B cell (primary cell): ENCODE data around the gene MEF2B. TPM values are rescaled to one million over a fixed set of nuclear protein-coding genes. Genes with fewer than 3 reads are reported as not detected.

ENCODE experiments used
- ATAC-seq: fragments of 200-7000 bp; cut with Tn5 transposase; one replicate; pipeline ENCODE4 v1.10.0; 2021; ENCODE audit warnings: low read depth, mild to moderate bottlenecking, moderate number of reproducible peaks, moderate library complexity
- CTCF ChIA-PET: fragments of 350-600 bp; sonication (Branson Sonifier 250); formaldehyde crosslinking; loops from one replicate; lab custom pipeline; 2021; ENCODE audit warnings: antibody characterized with exemption, inconsistent platforms; lab: Charles Lee
- POLR2A ChIA-PET: fragments of 350-600 bp; sonication (Branson Sonifier 250); formaldehyde crosslinking; loops from one replicate; lab custom pipeline; 2021; ENCODE audit warnings: antibody characterized with exemption; lab: Charles Lee
- DNase-seq: peaks from one replicate; pipeline ENCODE4 v3.0.0; 2013
- H2AFZ ChIP-seq: 2 replicates; pipeline ENCODE4 v1.6.1; 2012; ENCODE audit warnings: mild to moderate bottlenecking, low read depth, low read length; ENCODE audit not compliant: insufficient read depth, poor library complexity, severe bottlenecking
- H3K27ac ChIP-seq, 2 donors: 1 replicate in 1 of 2; 2 replicates in 1 of 2; pipeline ENCODE4 v1.5.1; 2012 to 2013; ENCODE audit warnings: low read length in 2 of 2, mild to moderate bottlenecking in 2 of 2, moderate library complexity in 1 of 2
- H3K27me3 ChIP-seq, 4 experiments: fragments of 200-600 bp in 1 of 4; sonication (generic) in 1 of 4; replicated peaks in 1 of 4; 1 replicate in 2 of 4; 2 replicates in 2 of 4; pipeline versions ENCODE4 v1.6.1 to v1.7.0; 2013 to 2016; ENCODE audit warnings: low read length in 3 of 4, mild to moderate bottlenecking in 2 of 4, mixed read lengths in 1 of 4, moderate library complexity in 1 of 4; ENCODE audit not compliant: insufficient read depth in 4 of 4, control insufficient read depth in 3 of 4; ENCODE audit errors: control extremely low read depth in 1 of 4
- H3K36me3 ChIP-seq, 2 experiments: replicated peaks in 1 of 2; 1 replicate in 1 of 2; 2 replicates in 1 of 2; pipeline versions ENCODE4 v1.6.1 to v1.7.1; 2013; ENCODE audit warnings: low read length in 1 of 2; ENCODE audit not compliant: insufficient read depth in 2 of 2, control insufficient read depth in 1 of 2; ENCODE audit errors: control extremely low read depth in 1 of 2, extremely low read depth in 1 of 2
- H3K4me1 ChIP-seq, 2 donors: fragments of 200-600 bp in 1 of 2; sonication (generic) in 1 of 2; 1 replicate in 1 of 2; 2 replicates in 1 of 2; pipeline versions ENCODE4 v1.5.1 to v1.6.1; 2013 to 2017; ENCODE audit warnings: low read length in 2 of 2; ENCODE audit not compliant: control insufficient read depth in 2 of 2, insufficient read depth in 2 of 2
- H3K4me2 ChIP-seq: replicated peaks from 2 replicates; pipeline ENCODE3; 2012; ENCODE audit warnings: mild to moderate bottlenecking, low read depth, low read length; ENCODE audit not compliant: poor library complexity, severe bottlenecking
- H3K4me3 ChIP-seq, 5 experiments: fragments of 200-600 bp in 1 of 5; sonication (generic) in 1 of 5; 1 replicate in 3 of 5; 2 replicates in 2 of 5; pipeline versions ENCODE4 v1.5.1 to v1.7.0; 2011 to 2016; ENCODE audit warnings: low read length in 4 of 5, mild to moderate bottlenecking in 4 of 5, low read depth in 2 of 5, control low read depth in 1 of 5, moderate library complexity in 1 of 5; ENCODE audit not compliant: insufficient read depth in 1 of 5; ENCODE audit errors: control extremely low read depth in 1 of 5, extremely low read depth in 1 of 5
- H3K79me2 ChIP-seq: fragments of 200-600 bp; sonication (generic); one replicate; pipeline ENCODE4 v1.6.0; 2016; ENCODE audit warnings: low read length; ENCODE audit not compliant: control insufficient read depth, insufficient read depth
- H3K9ac ChIP-seq: fragments of 200-600 bp; sonication (generic); 2 replicates; pipeline ENCODE4 v1.6.1; 2017; ENCODE audit warnings: mild to moderate bottlenecking, low read length, moderate library complexity
- H3K9me3 ChIP-seq, 3 donors: one replicate each; pipeline versions ENCODE4 v1.6.1 to v1.7.1; 2013; ENCODE audit warnings: low read length in 2 of 3; ENCODE audit not compliant: control insufficient read depth in 2 of 3, insufficient read depth in 1 of 3; ENCODE audit errors: control extremely low read depth in 1 of 3
- H4K20me1 ChIP-seq: 2 replicates; pipeline ENCODE4 v1.6.0; 2012; ENCODE audit warnings: mild to moderate bottlenecking, low read length; ENCODE audit not compliant: insufficient read depth, control insufficient read depth, poor library complexity, severe bottlenecking
- H3K27ac Mint-ChIP-seq: one replicate; pipeline ENCODE4 v1.8.0; 2021; ENCODE audit warnings: mixed read lengths
- H3K27me3 Mint-ChIP-seq: one replicate; pipeline ENCODE4 v1.8.0; 2021; ENCODE audit warnings: mixed read lengths
- H3K4me1 Mint-ChIP-seq: one replicate; pipeline ENCODE4 v1.8.0; 2021; ENCODE audit warnings: mixed read lengths
- H3K4me3 Mint-ChIP-seq: one replicate; pipeline ENCODE4 v1.8.0; 2021; ENCODE audit warnings: mixed read lengths
- H3K9me3 Mint-ChIP-seq: one replicate; pipeline ENCODE4 v1.8.0; 2022; ENCODE audit warnings: mixed read lengths; ENCODE audit not compliant: insufficient read depth
- CTCF ChIP-seq: fragments of 200-600 bp; IDR thresholded peaks from one replicate; pipeline ENCODE4 v1.8.0; 2022; ENCODE audit warnings: antibody characterized with exemption, mild to moderate bottlenecking
- EZH2 ChIP-seq: IDR thresholded peaks from 2 replicates; pipeline ENCODE4 v1.6.1; 2012; ENCODE audit warnings: borderline replicate concordance, low read depth, mild to moderate bottlenecking, moderate library complexity, low read length; ENCODE audit not compliant: insufficient read depth, poor library complexity, severe bottlenecking
- WGBS: methylation state at CpG from one replicate; pipeline ENCODE4 v1.1.5; 2013; ENCODE audit warnings: missing lambda C conversion rate; ENCODE audit not compliant: insufficient coverage; 5-methylcytosine and 5-hydroxymethylcytosine counted together
- intact Hi-C: fragments of 100-400 bp; cut with micrococcal nuclease; formaldehyde crosslinking; loops from one replicate; pipeline ENCODE4 v1.10.0; 2022
- polyA minus RNA-seq: library from RNA; depleted of rRNA, polyadenylated mRNA; stranded (reverse); fragments of >200 nt; gene quantifications from 2 replicates; pipeline ENCODE4 v1.2.3, GENCODE V29; 2012
- polyA plus RNA-seq: library from polyadenylated mRNA; depleted of rRNA; stranded (reverse); fragments of >200 nt; gene quantifications from 2 replicates; pipeline ENCODE4 v1.2.3, GENCODE V29; 2012
- total RNA-seq, 2 donors: library from RNA; stranded (reverse); fragments of 120-200 nt in 1 of 2; gene quantifications; 1 replicate in 1 of 2; 2 replicates in 1 of 2; pipeline versions ENCODE4 v1.2.3 to v1.2.4, GENCODE V29; 2013 to 2022

The MEF2B gene
- total RNA-seq (4.1 and 5.5 TPM in 2 replicates), polyA plus RNA-seq (4.6 and 5.4 TPM in 2 replicates), polyA minus RNA-seq (0.64 TPM in 1 of 2 replicates, not detected in the other)
- total RNA-seq (2013) = 0.44 TPM

- TF ChIP-seq EZH2 (no peak), CTCF (no peak)
- Histone ChIP-seq H3K4me2 (peak within 1 kb of the TSS; percentile 84), H4K20me1 (no peaks in the 10 kb centered on the region), H3K4me3 (peak within 1 kb of the TSS; percentile 7 to 46 (median 26)), H3K9me3 (peaks cover 0 to 11% (median 0%) of the 10 kb centered on the region in 3 donors), H3K79me2 (no peaks in the 10 kb centered on the region), H2AFZ (peak within 1 kb of the TSS; percentile 36), H3K27ac (no peak within 1 kb of the TSS), H3K36me3 (no peaks in the 10 kb centered on the region), H3K9ac (peak within 1 kb of the TSS; percentile 27), H3K27me3 (peaks cover 0 to 18% (median 2%) of the 10 kb centered on the region in 4 experiments), H3K4me1 (peaks cover 13 to 29% of the 10 kb centered on the region in 2 donors)
- peak within 1 kb of the TSS; percentile 82 for H3K4me3 Mint-ChIP-seq
- H3K9me3 Mint-ChIP-seq = no peaks in the 10 kb centered on the region
- DNase-seq = peak; percentile 88
- H3K27me3 Mint-ChIP-seq = peaks cover 8% of the 10 kb centered on the region
- H3K27ac Mint-ChIP-seq = peak within 1 kb of the TSS; percentile 56
- CTCF ChIA-PET = interaction anchor here (1.0 to 13.6 kb wide), 4 partner anchors 13 to 320 kb away, joined by 3 to 285 read pairs (median 4); no protein-coding TSS in a partner anchor
- POLR2A ChIA-PET = interaction anchor here (1.4 to 1.8 kb wide), 2 partner anchors 9 to 13 kb away, joined by 4 to 8 read pairs; no protein-coding TSS in a partner anchor
- ATAC-seq = peak; percentile 95
- WGBS = 15% methylated on average over 56 of the region's 56 CpGs
- H3K4me1 Mint-ChIP-seq = peaks cover 34% of the 10 kb centered on the region
- intact Hi-C loops = loop anchor here (1.0 kb wide), 2 partner anchors 10 to 32 kb away; partner anchors contain the start of gene TMEM161A
Measured at GRCh38 chr19:19170053-19170872, at the start of gene MEF2B. MEF2B (minus strand) TSS chr19:19170263; CDS start chr19:19150735, 19,528 bp downstream.

GRCh38 chr19:19218911-19219310, 48.8 kb upstream of the MEF2B start:
- POLR2A ChIA-PET = no interaction called here
- H3K9me3 Mint-ChIP-seq = no peaks in the 10 kb centered on the region
- no peaks in the 10 kb centered on the region for H3K36me3 ChIP-seq
- no peak for DNase-seq
- H3K4me2 ChIP-seq = no peak overlapping the region
- H3K4me3 ChIP-seq = no peak overlapping the region
- intact Hi-C loops = no loop called here
- no peak overlapping the region for H3K27ac Mint-ChIP-seq
- no peak overlapping the region for H3K27ac ChIP-seq
- no peak overlapping the region for H2AFZ ChIP-seq
- H3K27me3 ChIP-seq = peaks cover 0 to 31% (median 12%) of the 10 kb centered on the region in 4 experiments
- no peak overlapping the region for H3K9ac ChIP-seq
- no peaks in the 10 kb centered on the region for H4K20me1 ChIP-seq
- CTCF ChIA-PET = no interaction called here
- H3K4me3 Mint-ChIP-seq = no peak overlapping the region
- no peaks in the 10 kb centered on the region for H3K79me2 ChIP-seq
- 91% methylated on average over 21 of the region's 21 CpGs for WGBS
- no peak for ATAC-seq
- peaks cover 2% of the 10 kb centered on the region for H3K4me1 Mint-ChIP-seq
- peaks cover 31% of the 10 kb centered on the region for H3K27me3 Mint-ChIP-seq
- TF ChIP-seq EZH2 = no peak
- no peak for TF ChIP-seq CTCF
- peaks cover 0 to 3% of the 10 kb centered on the region in 2 donors for H3K4me1 ChIP-seq
- peaks cover 0 to 13% (median 0%) of the 10 kb centered on the region in 3 donors for H3K9me3 ChIP-seq
